Duodenal mucosa (tissue), 2 donors: ENCODE results near the gene MTERF1.
"Not testable (repeated sequence)": the region's sequence is repeated elsewhere in the genome, so short reads cannot be mapped to it uniquely, and the experiment has no call there.

ENCODE experiments used
- H3K27ac ChIP-seq: one replicate; pipeline ENCODE4 v1.7.0; 2013; ENCODE audit warnings: low read depth, low read length
- H3K27me3 ChIP-seq, 2 donors: one replicate each; pipeline ENCODE4 v1.7.0; 2013; ENCODE audit warnings: low read length in 2 of 2, control low read depth in 1 of 2; ENCODE audit not compliant: insufficient read depth in 2 of 2, control insufficient read depth in 1 of 2
- H3K36me3 ChIP-seq, 2 donors: one replicate each; pipeline ENCODE4 v1.7.0; 2013; ENCODE audit warnings: low read length in 2 of 2, control low read depth in 1 of 2; ENCODE audit not compliant: insufficient read depth in 2 of 2, control insufficient read depth in 1 of 2
- H3K4me1 ChIP-seq, 2 donors: one replicate each; pipeline ENCODE4 v1.7.0; 2013; ENCODE audit warnings: low read length in 2 of 2, control low read depth in 1 of 2; ENCODE audit not compliant: insufficient read depth in 2 of 2, control insufficient read depth in 1 of 2
- H3K4me3 ChIP-seq, 2 donors: one replicate each; pipeline ENCODE4 v1.7.0; 2013; ENCODE audit warnings: low read length in 2 of 2, low read depth in 1 of 2
- H3K9ac ChIP-seq, 2 donors: one replicate each; pipeline ENCODE4 v1.7.0; 2013; ENCODE audit warnings: low read length in 2 of 2, low read depth in 1 of 2
- H3K9me3 ChIP-seq, 2 donors: one replicate each; pipeline ENCODE4 v1.7.0; 2013; ENCODE audit warnings: low read length in 2 of 2, control low read depth in 1 of 2; ENCODE audit not compliant: control insufficient read depth in 1 of 2

Gene MTERF1

DNA sequence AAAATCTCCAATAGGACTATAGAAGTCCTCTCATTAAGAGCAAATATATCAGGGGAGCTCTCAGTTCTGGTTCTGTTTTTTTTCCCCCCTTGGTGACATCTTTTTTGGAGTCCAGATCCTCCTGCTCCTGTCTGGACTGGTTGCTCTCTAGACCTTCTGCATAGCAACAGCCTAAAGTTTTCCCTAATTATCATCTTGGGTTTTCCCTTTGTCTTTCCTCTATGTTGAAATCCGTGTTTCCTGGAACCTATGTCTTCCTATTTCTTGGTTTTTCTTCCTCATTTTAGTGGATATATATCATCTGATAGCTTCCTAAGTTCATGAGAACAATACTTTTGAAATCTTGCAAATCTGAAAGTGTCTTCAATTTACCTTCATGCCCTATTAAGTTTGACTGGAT, 29.7 kb upstream of the MTERF1 start:
- H3K27ac ChIP-seq = no peak overlapping the region
- no peak overlapping the region for H3K9ac ChIP-seq
- H3K27me3 ChIP-seq = no peaks in the 10 kb centered on the region
- no peaks in the 10 kb centered on the region for H3K9me3 ChIP-seq
- no peak overlapping the region for H3K4me3 ChIP-seq
- no peaks in the 10 kb centered on the region for H3K36me3 ChIP-seq
- H3K4me1 ChIP-seq = peaks cover 0 to 8% of the 10 kb centered on the region in 2 donors

DNA sequence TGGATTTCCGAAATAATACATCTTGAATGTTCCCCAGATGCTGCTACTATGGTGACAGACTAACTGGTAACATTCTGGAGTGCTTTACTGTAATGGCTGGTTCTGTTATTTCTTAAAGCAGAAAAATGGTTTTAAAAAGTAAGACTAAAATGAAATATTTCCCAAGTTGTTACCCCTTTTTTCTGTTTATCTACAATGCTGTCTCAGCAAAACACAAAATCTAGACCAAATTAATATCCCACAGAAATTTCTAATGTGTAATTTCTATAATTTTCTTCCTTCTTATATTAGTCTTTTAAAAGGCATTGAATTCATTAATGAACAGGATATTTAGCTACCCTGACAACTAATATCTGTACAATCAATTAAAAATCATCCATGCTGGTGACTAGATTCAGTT, 19.1 kb upstream of the MTERF1 start:
- H3K27me3 ChIP-seq = no peaks in the 10 kb centered on the region
- H3K27ac ChIP-seq = no peak overlapping the region
- no peaks in the 10 kb centered on the region for H3K4me1 ChIP-seq
- no peaks in the 10 kb centered on the region for H3K36me3 ChIP-seq
- no peak overlapping the region for H3K9ac ChIP-seq
- no peak overlapping the region for H3K4me3 ChIP-seq
- H3K9me3 ChIP-seq = no peaks in the 10 kb centered on the region

DNA sequence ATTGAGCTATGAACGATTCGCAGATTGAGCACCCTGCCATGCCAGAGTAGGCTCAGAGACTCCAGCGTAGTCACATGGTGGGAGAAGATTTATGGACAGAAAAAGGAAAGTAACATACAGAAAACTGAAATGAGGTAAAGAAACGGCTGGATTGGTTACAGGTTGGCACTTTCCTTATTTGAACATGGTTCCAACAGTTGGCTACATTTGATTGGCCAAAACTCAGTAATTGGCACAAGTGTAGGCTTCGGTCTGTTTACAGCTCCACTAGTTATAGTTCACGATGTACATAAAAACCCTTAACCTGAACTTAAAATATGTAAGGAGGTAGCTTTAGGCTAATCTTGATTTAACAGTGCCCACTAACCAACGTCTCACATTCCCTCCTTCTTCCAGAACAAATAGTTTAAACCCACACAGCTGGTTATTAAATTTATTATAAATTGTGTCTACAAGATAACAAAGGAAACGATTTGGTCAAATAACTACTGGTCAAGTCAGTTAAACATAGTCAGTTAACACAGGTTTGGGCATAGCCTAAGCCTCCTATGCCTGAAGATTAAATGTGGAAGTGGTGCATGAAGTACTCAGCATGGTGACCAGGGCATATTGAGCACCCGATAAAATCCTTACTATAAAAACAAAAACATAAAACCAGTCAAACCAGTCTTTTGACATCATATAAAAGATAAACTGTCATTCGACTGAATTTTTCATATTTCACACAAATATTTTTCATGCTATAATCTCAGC, 17.9 kb upstream of the MTERF1 start:
- H3K4me1 ChIP-seq = no peaks in the 10 kb centered on the region
- no peaks in the 10 kb centered on the region for H3K9me3 ChIP-seq
- H3K4me3 ChIP-seq = no peak overlapping the region
- no peaks in the 10 kb centered on the region for H3K27me3 ChIP-seq
- no peak overlapping the region for H3K27ac ChIP-seq
- no peaks in the 10 kb centered on the region for H3K36me3 ChIP-seq
- no peak overlapping the region for H3K9ac ChIP-seq

DNA sequence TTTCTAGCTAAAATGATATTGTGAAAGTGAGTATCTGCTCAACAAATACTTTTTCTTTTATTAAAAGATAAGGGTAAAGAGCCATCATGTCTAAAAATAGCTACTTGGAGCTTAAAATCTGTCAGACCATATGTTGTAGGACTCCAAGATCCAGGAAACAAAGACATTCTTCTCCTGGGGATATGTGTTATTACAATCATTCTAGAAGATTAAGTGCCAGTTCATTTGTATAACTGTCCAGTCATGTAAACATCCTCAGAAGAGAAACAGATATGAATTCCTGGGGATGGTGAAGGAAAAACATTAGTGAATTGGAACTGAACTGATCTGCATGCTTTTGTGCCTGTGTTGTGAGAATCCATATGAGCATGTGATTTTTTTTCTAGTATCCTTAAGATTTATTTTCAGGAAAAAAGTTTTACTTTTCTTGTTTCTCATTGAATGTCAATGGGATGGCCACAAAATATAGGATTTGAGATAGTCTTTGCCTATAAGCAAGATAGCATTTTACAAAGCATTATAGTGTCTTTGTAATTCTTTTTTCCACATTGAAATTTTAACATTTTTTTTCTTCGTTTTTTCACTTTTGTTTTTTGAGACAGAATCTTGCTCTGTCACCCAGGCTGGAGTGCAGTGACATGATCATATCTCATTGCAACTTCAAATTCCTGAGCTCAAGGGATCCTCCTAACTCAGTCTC, 14.4 kb upstream of the MTERF1 start:
- no peaks in the 10 kb centered on the region for H3K4me1 ChIP-seq
- H3K9me3 ChIP-seq = no peaks in the 10 kb centered on the region
- H3K27ac ChIP-seq = no peak overlapping the region
- H3K36me3 ChIP-seq = no peaks in the 10 kb centered on the region
- H3K9ac ChIP-seq = no peak overlapping the region
- no peak overlapping the region for H3K4me3 ChIP-seq
- H3K27me3 ChIP-seq = no peaks in the 10 kb centered on the region

DNA sequence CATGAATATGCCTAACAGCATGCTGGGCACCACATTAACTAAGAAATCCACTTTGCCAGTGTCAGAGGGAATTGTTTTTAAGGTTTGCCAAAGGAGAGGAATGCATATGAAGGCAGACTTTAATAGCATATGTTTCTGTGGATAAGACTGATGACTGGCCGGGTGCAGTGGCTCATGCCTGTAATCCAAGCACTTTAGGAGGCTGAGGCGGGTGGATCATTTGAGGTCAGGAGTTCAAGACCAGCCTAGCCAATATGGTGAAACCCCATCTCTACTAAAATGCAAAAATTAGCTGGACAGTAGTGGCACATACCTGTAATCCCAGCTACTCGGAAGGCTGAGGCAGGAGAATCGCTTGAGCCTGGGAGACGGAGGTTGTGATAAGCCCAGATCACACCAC, 13.2 kb upstream of the MTERF1 start:
- H3K9me3 ChIP-seq, H3K36me3 ChIP-seq: not testable (repeated sequence)

DNA sequence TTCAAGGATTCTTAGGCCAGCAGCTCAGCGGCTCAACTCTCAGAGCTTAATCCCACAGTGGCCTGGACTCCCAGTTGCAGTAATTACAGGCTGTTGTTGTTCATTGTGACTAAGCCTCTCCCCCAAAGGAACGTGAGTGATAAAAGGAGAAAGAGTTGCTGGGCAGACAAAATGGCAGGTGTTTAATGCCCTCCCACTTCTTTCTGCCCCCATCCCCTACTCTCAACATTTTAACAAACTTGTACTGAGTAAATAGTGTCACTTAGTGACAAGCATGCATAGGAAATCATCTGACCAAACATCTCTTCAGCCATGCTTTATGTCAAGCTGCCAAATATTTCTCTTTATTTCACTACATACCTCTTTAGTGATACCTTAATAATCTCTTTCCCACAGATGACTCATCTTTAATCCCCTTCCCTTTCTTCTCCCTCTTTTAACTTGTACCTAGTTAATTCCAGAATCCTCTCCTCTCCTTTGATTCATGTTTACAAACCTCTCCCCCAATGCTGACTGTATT, 12.4 kb upstream of the MTERF1 start:
- Histone ChIP-seq H3K4me1 (no peaks in the 10 kb centered on the region), H3K27ac (no peak overlapping the region), H3K36me3 (no peaks in the 10 kb centered on the region), H3K27me3 (no peaks in the 10 kb centered on the region), H3K4me3 (no peak overlapping the region), H3K9ac (no peak overlapping the region), H3K9me3 (no peaks in the 10 kb centered on the region)

More for the DNA sequence above, 13.2 kb upstream of the MTERF1 start:
- not testable (repeated sequence) for H3K4me1 ChIP-seq, H3K27me3 ChIP-seq, H3K27ac ChIP-seq, H3K9ac ChIP-seq, H3K4me3 ChIP-seq

DNA sequence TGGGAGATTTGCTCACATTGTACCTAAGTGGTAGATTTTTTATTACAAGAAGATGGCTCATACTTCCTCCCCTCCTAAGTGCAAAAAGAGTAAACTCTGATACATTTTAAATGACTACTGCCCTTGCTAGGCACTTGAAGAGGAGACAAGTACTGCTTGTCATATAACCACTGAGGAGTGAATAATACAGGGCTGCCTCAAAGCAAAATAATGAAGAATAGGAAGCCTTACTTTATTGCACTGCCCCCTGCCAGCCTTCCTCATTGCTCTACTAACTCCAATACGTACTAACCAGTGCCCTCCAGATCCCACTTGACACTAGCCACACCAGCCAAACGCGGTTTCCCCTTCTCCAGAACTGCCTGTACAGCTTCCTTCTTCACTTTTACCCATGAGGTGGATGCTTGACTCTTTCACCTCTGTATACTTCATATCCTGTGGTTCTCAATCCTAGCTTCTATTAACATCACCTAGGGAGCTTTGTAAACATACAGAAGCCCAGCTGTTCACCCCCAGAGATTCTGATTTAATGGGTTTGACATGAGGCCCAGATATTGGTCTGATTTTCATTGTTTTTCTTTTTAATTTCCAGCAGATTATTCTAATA, 11.7 kb upstream of the MTERF1 start:
- H3K9ac ChIP-seq = no peak overlapping the region
- no peaks in the 10 kb centered on the region for H3K27me3 ChIP-seq
- no peaks in the 10 kb centered on the region for H3K36me3 ChIP-seq
- H3K4me3 ChIP-seq = no peak overlapping the region
- no peaks in the 10 kb centered on the region for H3K9me3 ChIP-seq
- H3K27ac ChIP-seq = no peak overlapping the region
- no peaks in the 10 kb centered on the region for H3K4me1 ChIP-seq

DNA sequence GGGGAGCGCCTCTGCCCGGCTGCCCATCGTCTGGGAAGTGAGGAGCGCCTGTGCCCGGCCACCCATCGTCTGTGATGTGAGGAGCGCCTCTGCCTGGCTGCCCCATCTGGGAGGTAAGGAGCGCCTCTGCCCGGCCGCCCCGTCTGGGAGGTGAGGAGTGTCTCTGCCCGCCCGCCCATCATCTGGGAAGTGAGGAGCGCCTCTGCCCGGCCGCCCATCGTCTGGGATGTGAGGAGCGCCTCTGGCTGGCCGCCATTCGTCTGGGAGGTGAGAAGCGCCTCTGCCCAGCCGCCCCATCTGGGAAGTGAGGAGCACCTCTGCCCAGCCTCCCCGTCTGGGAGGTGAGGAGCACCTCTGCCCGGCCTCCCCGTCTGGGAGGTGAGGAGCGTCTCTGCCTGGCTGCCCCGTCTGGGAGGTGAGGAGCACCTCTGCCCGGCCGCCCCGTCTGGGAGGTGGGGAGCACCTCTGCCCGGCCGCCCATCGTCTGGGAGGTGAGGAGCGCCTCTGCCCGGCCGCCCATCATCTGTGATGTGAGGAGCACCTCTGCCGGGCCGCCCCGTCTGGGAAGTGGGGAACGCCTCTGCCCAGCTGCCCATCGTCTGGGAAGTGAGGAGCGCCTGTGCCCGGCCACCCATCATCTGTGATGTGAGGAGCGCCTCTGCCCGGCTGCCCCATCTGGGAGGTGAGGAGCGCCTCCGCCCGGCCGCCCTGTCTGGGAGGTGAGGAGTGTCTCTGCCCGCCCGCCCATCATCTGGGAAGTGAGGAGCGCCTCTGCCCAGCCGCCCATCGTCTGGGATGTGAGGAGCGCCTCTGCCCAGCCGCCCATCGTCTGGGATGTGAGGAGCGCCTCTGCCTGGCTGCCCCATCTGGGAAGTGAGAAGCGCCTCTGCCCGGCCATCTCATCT, 8.0 kb upstream of the MTERF1 start:
- not testable (repeated sequence) for H3K9me3 ChIP-seq, H3K4me1 ChIP-seq, H3K27me3 ChIP-seq, H3K9ac ChIP-seq, H3K4me3 ChIP-seq, H3K27ac ChIP-seq, H3K36me3 ChIP-seq

DNA sequence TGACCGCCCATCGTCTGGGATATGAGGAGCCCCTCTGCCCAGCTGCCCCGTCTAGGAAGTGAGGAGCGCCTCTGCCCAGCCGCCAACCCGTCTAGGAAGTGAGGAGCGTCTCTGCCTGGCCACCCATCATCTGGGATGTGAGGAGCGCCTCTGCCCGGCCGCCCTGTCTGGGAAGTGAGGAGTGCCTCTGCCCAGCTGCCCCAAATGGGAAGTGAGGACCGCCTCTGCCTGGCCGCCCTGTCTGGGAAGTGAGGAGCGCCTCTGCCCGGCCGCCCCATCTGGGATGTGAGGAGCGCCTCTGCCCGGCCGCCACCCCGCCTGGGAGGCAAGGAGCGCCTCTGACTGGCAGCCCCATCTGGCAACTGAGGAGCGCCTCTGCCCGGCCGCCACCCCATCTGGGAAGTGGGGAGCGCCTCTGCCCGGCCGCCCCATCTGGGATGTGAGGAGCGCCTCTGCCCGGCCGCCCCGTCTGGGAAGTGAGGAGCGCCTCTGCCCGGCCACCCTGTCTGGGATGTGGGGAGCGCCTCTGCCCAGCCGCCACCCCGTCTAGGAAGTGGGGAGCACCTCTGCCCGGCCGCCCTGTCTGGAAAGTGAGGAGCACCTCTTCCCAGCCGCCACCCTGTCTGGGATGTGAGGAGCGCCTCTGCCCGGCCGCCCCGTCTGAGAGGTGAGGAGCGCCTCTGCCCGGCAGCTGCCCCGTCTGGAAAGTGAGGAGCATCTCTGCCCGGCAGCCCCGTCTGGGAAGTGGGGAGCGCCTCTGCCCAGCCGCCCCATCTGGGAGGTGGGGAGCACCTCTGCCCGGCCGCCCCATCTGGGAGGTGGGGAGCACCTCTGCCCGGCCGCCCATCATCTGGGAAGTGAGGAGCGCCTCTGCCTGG, 7.1 kb upstream of the MTERF1 start:
- H3K27me3 ChIP-seq, H3K4me1 ChIP-seq, H3K4me3 ChIP-seq, H3K9me3 ChIP-seq, H3K36me3 ChIP-seq, H3K9ac ChIP-seq, H3K27ac ChIP-seq: not testable (repeated sequence)
